C1 segment of cervical spinal cord (tissue), 14 donors: ENCODE measurements around the gene TRIM38.

Experiments used
- DNase-seq, 14 donors: peaks; one replicate each; lab custom pipeline; 2025; lab: John Stamatoyannopoulos, UW

The TRIM38 gene

DNA sequence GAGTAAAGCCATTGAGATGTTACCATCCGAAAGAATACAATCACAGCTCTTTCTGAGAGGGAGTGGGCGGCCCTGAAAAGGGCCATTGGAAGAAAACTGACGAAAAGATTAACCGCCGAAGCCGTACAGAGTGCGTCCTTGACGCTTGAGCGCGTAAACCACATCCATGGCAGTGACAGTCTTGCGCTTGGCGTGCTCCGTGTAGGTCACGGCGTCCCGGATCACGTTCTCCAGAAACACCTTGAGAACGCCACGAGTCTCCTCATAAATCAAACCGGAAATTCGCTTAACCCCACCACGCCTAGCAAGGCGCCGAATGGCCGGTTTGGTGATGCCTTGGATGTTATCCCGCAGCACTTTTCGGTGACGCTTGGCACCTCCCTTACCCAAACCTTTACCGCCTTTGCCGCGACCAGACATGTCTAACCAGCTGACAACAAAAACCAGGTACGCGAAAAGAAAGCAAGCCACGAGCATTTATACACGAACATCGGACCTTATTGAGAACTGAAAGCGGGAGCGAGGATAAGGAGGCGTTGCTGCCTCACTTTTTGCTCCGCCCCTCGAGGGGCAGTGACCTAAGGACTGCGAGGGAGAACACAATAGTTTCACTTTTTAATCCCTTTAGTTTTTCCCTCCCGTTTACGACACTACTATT is 64.4 kb downstream of the TRIM38 start:
- peak; percentile 14 to 92 (median 74) for DNase-seq

DNA sequence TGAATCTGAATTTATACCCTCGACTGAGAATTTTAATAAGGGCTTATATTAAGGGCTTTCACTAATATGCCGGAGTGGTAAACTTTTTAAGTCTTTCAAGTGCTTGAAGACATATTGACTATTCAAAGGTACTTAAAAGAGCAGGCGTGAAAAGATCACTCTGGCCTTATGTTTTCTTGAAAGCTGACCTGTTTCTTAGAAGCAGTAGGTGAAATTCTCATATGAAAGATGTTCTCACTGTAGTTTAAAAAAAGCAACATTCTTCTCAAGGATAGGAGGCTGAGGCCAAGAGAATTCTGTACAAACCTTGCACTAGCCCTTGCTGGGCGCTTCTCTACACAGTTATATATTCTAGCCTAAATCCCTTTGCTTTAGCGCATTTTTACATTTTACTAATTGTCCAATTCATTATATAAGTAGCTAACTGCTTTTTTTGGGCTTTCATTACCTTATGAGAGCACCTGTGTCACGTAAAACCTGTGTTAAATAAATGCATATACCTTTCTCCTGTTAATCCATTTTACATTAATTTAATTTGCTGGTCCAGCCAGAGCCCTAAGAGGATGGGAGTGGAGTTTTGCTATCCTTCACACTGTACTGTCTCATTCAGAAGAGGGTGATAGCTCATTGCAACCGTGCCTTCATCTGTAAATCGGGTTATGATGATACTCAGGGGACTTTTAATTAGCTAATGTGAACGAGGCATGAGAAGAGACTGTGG is 65.0 kb downstream of the TRIM38 start:
- no peak for DNase-seq

DNA sequence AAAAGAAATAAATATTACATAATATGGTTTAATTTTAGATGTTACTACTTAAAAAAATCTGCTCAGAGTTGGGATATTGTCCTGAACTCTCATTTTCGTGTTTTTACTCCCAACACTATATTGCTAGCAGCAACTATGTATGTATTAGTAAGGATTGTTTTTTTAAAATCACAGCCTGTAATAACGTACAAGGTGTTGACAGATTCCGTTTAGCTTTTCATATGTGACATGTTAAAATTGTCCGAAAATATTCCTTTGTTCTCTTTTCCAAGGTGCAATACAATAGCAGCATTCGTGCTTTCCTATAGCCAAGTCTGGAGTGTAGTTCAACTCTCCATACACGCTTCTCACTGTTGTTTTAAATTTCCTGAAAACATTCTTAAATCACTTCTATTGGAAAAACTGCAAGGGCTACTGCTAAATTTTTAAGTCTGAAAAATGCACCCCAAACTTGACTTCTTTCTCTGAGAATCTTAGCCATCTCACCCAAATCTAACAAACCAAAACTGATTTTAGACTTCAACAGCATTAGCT is 65.7 kb downstream of the TRIM38 start:
- DNase-seq, result no peak

DNA sequence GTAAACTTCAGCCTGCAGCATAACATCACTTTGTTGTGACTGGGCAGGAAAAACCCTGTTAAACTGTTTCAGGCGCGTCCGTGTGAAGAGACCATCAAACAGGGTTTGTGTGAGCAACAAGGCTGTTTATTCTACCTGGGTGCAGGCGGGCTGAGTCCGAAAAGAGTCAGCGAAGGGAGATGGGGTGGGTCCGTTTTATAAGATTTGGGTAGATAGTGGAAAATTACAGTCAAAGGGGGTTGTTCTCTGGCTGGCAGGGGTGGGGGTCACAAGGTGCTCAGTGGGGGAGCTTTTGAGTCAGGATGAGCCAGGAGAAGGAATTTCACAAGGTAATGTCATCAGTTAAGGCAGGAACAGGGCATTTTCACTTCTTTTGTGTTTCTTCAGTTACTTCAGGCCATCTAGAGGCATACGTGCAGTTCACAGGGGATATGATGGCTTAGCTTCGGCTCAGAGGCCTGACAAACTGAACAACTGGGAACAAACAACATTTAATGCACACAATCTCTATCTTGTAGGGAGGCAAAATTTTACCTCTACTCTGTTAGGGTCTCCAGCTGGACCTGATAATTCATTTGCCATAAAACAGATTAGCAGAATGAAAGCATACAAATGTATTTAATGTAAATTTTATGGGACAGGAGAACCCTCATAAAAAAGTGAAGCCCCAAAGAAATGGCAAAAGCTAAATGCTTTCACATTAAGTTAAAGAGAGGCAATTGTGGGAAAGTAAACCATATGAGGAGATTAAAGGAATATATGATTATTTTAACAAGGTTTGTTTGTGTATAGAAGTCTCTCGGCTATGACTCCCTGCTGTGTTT is 66.4 kb downstream of the TRIM38 start:
- DNase-seq, result no peak

DNA sequence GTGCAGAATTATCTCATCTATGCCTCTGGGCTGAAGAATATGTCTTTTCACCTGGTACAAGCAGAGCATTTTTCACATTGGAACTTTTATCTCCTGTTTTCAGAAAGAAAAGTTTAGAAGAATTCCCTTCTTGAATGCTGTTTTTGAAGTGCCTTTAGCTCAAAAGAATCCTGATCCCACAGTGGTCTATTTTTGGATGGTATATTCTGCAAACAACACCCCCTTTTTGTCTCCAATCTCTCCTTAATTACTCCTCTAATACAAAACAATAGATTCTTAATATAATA is 66.9 kb downstream of the TRIM38 start:
- DNase-seq, result no peak

DNA sequence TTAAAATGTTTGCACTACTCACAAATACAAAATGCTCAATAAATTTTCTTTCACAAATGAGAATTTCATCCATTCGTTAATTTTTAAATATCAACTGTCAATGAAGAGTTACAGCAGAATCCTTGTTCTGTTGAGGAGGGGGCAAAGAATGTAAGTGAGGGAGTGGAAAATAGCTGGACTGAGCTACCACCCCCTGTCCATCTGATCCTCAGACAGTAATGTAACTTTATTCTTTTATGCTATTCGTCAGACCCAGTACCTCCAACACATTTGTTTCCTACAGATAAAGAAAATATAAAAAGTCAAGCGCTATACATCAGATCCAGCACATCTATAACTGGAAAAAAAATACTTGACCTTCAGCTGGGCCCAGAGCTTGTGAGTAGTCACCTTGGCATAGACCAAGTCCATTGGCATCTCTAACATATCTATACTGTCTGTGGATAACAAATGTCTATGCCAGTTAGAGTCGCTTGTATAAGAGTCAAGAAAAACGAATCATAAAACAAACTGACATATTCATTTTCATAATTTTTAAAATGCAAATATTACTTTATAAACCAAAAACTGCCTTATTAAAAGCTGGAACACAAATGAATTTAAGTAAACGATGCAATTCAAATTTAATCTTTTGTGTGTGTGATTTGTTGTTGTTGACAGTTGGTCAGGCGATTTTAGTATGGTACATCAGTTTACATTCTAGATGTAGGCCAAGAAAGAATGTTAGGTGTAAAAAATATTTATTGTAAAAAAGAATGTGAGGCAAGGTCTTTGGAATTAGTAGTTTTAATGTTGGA is 67.5 kb downstream of the TRIM38 start:
- DNase-seq, result no peak

DNA sequence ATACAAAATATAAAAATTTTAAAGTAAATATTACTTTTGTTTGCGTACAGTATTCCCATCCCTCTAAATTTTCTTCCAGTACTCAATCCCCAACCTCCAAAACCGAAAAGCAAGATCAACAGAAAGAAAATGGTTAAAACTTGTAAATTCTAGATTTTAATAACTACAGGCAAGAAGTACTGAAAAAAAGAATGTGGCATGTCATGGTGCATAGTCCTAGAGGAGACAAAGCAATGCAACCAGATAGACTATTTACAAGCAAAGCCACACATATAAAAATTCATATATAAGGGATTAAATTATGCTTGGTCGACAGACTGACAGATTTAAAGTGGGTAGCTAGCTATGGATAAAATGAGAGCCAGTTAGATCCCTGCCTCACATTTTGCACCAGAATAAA is 68.1 kb downstream of the TRIM38 start:
- no peak for DNase-seq

DNA sequence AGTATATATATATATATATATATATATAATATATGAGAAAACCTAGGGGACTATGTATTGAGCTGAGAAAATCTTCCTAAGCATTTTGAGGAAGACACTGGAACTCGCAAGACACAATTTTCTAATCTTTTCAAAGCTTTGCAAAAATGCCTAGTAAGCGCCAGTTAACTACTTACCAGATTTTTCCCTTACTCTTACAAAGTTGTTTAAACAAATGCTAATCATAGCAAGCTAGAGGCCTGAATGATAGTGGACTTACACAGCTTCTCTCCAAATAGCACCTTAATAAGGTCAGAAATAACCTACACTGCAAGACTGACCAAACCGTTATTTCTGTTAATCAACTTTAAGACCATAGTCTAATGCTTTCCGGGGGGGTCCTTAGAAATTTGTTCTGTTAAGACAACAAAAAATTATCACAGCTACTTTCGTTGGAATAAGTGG is 68.6 kb downstream of the TRIM38 start:
- no peak for DNase-seq

DNA sequence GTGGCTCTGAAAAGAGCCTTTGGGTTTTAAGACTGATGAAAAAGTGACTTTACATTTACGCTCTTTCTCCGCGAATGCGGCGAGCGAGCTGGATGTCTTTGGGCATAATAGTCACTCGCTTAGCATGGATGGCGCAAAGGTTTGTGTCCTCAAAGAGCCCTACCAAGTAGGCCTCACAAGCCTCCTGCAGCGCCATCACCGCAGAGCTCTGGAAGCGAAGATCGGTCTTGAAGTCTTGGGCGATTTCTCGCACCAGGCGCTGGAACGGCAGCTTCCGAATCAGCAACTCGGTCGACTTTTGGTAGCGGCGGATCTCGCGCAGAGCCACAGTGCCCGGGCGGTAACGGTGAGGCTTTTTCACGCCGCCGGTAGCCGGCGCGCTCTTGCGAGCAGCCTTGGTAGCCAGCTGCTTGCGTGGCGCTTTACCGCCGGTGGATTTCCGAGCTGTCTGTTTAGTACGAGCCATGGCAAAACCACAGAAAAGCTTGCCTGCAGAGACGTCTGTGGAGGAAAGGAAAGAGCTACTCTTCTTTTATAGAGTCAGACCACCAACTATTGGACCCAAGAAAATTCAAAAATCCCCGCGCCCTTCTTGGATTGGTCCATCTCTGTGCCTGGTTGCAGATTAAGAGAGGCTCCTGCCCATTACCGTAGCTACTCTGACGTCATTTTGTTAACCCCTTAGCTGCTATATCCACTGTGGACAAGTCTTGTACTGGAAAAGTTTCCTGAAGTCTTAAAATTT is 69.2 kb downstream of the TRIM38 start:
- peak in 13 of 14 donors; percentile 2 to 92 (median 54) for DNase-seq

DNA sequence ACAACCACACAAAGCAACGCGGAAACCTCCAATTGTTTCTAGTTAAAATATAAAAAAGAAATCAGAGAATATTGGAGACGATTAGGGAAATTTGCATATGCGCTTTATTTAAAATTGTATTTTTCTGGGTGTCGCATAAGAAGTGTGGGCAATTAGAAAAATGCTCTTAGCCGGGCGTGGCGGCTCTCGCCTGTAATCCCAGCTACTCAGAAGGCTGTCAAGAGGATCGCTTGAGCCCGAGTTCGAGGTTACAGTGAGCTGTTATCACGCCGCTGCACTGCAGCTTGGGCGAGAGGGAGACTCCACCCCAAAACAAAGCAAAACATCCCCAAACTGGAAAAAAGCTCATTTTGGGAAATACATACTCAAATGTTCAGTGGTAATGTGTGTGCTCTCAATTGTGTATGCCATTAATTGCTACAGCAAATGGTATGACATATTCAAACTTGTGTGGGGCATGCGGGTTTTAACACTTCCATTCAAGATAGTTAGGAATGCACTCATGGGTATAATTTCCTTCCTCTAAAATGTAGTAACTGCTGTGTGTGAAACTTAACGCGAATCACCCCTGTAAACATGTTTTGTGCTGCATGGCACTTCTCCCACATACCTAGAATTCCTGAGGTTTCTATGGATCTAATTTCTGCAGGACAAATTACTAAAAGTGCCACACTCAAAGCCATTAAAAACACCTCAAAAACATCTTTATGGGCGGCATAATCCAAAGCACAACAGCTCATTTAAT is 69.9 kb downstream of the TRIM38 start:
- peak in 4 of 14 donors; percentile 7 to 50 (median 26) for DNase-seq

DNA sequence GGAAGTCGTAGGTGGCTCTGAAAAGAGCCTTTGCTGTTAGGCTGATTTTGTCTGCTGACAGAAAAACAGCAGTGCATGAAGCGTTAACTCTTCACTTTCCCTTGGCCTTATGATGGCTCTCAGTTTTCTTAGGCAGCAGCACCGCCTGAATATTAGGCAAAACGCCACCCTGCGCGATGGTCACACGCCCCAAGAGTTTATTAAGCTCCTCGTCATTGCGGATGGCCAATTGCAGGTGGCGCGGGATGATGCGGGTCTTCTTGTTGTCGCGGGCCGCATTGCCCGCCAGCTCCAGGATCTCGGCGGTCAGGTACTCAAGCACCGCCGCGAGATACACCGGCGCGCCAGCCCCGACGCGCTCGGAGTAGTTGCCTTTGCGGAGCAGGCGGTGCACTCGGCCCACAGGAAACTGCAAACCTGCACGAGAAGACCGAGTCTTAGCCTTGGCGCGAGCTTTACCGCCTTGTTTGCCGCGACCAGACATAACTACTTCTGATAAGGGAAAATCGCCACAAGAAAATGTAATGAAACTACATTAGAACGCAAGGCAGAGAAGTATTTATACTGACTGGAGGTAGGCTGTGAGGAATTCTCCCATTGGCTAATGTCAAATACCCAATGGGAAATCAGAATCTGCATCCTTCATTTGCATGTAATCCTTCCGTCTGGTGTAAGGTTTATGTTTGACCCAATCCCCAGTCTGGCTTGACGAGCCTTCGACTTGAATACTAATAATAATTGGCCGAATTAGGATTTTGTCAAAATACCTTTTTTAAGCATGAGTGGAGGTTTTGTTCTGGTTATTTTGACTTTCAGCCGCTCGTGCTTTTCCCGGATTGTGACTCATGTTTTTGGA is 70.7 kb downstream of the TRIM38 start:
- peak in 13 of 14 donors; percentile 14 to 93 (median 51) for DNase-seq

DNA sequence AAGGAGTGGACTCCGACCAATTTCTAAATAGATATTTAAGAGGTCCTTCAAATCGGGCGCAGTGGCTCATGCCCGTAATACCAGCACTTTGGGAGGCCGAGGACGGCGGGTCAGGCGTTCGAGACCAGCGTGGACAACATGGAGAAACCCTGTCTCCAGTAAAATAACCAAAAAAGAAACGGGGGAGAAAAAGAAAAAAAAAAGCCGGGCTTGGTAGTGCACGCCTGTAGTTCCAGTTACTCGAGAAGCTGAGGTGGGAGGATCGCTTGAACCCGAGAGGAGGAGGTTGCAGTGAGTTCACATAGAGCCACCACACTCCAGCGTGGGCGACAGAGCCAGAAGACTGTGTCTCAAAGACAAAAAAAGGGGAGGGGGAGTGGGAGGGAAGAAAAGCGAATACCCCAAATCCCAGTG is 71.3 kb downstream of the TRIM38 start:
- peak in 1 of 14 donors; percentile 63 for DNase-seq

DNA sequence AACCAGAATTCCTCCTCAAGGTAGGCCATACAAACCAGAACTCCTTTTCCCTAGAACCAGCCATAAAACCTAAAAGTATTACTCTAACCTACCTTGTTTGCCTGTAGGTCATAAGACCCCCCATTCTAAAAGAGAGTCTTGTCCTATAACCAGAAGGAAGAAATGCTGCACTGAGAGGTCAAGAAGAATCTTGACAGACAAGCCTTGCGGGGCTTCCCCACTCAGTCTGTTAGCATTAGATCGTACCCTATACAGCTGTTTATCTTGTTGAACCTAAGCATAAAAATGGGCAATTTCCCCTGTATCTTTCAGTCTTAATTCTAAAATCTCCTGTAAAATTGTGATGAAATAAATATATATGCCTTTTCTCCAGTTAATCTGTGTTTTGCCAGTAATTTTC is 72.3 kb downstream of the TRIM38 start:
- no peak for DNase-seq
